HG02943 (cell line): ENCODE results near the gene TMEM52B.

Source experiments
- ATAC-seq: cut with Tn5 transposase; IDR thresholded peaks from one replicate; pipeline ENCODE4 v1.9.1; 2021; ENCODE audit warnings: mild to moderate bottlenecking, low read depth, moderate library complexity; ENCODE audit not compliant: unreplicated experiment

TMEM52B gene

GRCh38 chr12:10178821-10179220 is at the start of gene TMEM52B:
Gene TMEM52B (plus strand): TSS chr12:10179032. CDS start chr12:10179575, 543 bp downstream.
- no peak for ATAC-seq

DNA sequence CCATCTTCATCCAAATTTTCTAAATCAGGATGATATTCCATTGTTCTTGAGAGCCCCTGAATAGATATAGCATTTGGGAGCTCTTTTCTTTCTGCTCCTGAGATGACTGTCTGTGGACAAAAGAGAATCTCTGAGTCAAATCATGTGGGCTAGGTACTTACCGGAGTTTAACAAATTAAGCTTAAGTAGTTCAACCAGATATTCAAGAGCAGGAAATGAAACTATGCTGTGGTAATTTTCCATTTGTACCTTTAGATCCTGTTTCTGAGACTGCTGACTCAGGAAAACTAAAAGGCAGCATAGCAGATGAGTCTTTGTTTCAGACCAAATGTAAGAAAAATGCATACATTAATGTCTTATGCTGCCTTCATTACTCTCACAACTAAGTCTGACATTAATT is 48.8 kb upstream of the TMEM52B start, which contains the start of gene CLEC7A:
Gene CLEC7A, minus strand, starts transcription at position 158 of the 400 bp plus-strand sequence. Its CDS starts 117 bp downstream, at position 41.
- ATAC-seq: no peak

GRCh38 chr12:10131111-10131690 is 47.6 kb upstream of the TMEM52B start:
- no peak for ATAC-seq

DNA sequence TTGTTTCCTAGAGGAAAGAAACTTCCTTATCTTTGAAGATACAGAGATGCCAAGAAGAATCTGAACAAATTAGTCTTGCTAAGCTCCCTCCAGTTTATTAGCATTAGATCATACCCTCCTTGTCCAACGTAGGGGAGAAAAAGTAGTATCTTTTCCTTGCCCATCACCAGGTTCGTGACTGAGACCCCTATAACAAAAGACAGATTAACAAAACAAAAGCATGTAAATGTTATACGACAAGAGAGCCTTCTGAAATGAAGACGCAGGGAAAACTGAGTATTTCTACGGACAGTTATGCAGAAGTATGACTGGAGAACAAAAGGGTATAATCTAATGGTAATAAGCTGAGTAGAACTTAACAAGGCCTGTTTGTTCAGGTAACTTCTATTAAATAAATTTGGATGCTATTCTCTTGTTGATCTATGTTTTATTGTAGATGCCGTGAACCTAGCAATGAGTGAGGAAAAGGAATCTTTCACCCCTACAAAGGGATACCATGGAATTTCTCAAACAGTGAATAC is 45.9 kb upstream of the TMEM52B start:
- no peak for ATAC-seq

DNA sequence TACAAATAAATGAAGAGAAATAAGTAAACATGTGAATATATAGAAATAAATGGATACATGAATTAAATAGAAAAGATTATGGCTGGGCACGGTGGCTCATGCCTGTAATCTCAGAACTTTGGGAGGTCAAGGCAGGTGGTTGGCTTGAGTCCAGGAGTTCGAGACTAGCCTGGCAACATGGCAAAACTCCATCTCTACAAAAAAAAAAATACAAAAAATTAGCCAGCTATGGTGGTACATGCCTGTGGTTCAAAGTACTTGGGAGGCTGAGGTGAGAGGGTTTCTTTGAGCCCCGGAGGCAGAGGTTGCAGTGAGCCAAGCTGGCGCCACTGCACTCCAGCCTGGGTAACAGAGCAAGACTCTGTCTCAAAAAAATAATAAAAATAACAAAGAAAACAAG is 43.7 kb upstream of the TMEM52B start:
- ATAC-seq: no peak

DNA sequence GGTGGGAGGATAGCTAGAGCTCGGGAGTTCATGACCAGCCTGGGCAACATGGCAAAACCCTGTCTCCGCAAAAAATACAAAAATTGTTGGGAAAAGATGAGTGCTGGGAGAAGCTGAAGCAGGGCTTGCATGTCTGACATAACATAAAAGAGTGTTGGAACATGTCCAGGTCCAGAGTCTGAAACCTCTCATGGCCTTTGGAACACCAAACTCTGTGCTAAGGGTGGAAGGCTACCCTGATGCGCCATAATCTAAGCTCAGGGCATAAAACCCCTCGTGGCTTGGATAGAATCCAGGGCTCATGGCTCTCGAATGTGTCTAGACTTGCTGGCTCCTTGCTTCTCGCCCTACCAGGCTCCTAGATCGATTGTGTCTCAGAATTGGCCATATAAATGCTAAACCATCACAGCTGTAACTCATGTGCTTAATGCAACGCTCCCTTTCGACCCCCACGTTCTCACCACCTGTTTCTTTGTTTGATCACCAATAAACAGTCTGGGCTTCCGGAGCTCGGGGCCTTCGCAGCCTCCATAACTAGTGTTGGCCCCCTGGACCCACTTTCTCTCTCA is 42.1 kb upstream of the TMEM52B start:
- ATAC-seq: no peak

DNA sequence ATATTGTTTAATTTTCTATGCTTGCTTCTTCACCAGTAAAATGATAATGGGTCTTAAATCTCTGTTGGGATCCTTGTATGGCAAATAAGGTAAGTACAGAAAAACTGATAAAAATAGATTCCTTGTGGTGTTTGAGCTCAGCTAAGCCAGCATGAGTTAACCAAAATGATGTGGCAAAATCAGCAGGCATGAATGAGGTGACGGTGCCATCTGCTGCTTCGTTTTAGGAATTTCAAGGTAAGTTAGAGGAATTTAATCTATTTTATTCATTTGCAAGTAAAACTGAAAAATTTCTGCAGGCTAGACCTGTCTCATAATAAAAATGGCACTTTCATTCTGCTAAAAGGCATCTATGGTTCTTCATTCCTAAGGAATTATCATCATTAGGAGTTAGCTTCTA is 38.8 kb upstream of the TMEM52B start:
- ATAC-seq: no peak

DNA sequence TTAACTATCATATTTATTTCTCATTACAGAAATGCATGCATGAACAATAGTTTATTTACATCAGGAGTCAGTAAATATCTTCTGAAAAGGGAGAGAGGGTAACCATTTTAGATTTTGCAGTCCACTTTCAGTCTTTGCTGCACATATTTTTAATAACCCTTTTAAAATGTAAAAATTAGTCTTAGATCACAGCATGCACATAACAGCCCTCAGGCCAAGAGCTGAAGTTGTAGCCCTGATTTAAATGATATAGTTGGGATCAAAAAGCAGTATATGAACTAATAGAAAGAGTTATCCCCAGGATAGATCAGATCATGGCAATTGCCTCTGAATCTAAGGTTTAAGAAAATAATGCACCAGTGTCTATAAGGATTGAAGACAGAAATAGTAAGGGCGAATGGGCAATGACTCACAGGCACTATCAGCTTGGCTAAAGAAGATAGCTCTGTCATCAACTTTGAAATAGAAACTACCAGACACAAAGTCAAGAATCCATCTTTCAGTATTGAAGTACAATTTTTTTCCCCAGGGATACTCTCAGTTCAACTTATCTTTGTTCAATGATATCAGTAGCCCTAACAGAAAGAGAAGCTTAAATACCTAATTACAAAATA is 35.7 kb upstream of the TMEM52B start:
- no peak for ATAC-seq

DNA sequence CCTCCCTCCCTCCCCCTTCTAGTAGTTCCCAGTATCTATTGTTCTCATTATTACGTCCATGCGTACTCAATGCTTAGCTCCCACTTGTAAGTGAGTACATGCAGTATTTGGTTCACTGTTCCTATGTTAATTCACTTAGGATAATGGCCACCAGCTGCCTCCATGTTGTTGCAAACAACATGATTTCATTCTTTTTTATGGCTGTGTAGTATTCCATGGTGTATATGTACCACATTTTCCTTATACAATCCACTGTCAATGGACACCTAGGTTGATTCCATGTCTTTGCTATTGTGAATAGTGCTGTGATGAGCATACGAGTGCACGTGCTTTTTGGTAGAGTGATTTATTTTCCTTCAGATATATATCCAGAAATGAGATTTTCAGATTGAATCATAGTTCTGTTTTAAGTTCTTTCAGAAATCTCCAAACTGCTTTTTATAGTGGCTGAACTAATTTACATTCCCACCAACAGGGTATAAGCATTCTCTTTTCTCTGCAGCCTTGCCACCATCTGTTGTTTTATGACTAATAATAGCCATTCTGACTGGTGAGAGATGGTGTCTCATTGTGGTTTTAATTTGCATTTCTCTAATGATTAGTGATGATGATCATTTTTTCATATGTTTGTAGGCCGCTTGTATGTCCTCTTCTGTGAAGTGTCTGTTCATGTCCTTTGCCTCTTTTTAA is 31.0 kb upstream of the TMEM52B start:
- ATAC-seq: no peak

- ATAC-seq: no peak
Measured at GRCh38 chr12:10151621-10152020, 27.2 kb upstream of the TMEM52B start.

- ATAC-seq: peak; percentile 70
Measured at GRCh38 chr12:10153271-10154144, 25.3 kb upstream of the TMEM52B start.

- ATAC-seq: no peak
Measured at GRCh38 chr12:10154145-10154496, 24.7 kb upstream of the TMEM52B start.

- no peak for ATAC-seq
Measured at GRCh38 chr12:10155966-10156365, 22.9 kb upstream of the TMEM52B start.

GRCh38 chr12:10158406-10158805 is 20.4 kb upstream of the TMEM52B start:
- ATAC-seq: no peak

DNA sequence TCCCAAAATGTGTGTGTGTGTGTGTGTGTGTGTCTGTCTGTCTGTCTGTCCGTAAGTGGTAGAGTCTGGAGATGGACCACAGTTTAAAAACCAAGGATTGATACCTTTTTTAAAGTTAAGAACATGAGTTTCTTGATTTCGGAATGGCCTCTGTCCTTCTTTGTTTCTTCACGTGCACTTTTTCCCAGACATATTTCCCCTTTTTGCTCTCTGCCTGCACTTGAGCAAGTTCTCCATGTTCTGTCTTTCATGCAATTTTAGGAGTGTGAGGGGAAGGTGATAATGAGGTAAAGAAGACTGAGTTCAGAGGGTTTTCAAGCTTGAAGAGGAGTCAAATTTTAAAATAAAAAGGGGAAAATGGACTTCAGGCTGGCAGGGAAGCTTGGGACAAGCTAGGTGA is 19.6 kb upstream of the TMEM52B start:
- ATAC-seq: no peak

DNA sequence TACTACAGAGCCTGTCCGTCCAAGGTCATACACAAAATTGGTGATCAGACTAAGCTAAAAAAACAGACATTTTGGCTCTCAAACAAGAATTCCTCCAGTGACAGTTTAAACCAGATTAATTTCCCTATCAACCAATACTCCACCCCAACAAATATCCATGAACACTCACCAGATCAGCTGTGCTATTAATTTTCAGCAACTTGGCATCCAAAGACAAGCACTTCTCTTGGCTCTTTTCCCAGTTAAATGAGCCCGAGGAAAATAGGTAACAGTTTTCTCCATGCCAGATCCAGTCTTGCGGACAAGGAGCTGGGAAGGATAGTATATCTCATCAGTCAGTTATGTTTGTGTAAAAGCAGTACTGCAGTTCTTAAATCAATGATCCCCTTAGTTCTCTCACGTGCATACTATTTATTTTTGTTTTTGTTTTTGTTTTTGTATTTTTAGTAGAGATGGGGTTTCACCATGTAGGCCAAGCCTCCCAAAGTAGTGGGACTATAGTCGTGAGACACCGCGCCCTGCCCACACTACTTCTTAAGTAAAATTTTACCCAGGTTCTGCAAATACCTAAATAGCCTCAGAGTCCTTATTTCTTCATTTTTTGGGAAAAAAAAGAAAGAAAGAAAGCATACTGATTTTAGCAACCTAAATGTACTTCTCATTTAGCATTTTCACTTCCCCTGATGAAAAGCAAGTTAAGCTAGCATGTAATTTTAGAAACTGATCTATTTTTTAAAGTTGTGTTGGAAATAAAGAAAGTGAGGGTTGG is 18.0 kb upstream of the TMEM52B start:
- ATAC-seq: no peak

GRCh38 chr12:10163084-10163483 is 15.7 kb upstream of the TMEM52B start:
- ATAC-seq: no peak

- no peak for ATAC-seq
Measured at GRCh38 chr12:10165421-10165820, 13.4 kb upstream of the TMEM52B start.

- no peak for ATAC-seq
Measured at GRCh38 chr12:10167599-10167998, 11.2 kb upstream of the TMEM52B start.

DNA sequence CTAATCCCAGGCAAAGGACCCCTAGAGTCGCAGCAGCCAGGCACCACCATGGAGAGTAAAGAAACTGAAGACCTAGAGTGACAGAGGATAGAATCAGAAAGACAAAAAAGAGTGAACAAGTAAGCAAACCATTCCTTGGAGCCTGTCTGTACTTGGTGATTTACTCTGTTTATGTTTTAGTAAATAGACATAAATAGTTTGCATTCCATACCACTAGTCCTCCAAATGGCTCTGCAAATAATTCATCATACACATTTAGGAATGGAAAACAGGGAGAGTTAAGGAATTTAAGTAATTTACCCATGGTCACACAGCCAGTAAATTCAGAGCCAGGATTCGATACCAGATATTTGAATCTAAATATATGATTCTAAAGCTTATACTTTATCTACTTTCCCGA is 9.7 kb upstream of the TMEM52B start:
- no peak for ATAC-seq
